Endothelial cell of umbilical vein (primary cell): ENCODE results near the gene HINT2. TPM values are rescaled to one million over a fixed set of nuclear protein-coding genes. Genes with fewer than 3 reads are reported as not detected.

Experiments
- BruUV-seq: library from RNA; stranded (reverse); fragments of 400-500 nt; replicated peaks from 2 replicates; lab custom pipeline; 2021; lab: Mats Ljungman, UMichigan
- CTCF ChIA-PET: fragments of 300-600, 350-600 bp; sonication (Branson Sonifier 250); formaldehyde crosslinking; loops from one replicate; lab custom pipeline; 2021; ENCODE audit warnings: antibody characterized with exemption, inconsistent platforms; lab: Charles Lee
- POLR2A ChIA-PET: fragments of 300-600, 350-600 bp; sonication (Branson Sonifier 250); formaldehyde crosslinking; loops from one replicate; lab custom pipeline; 2021; ENCODE audit warnings: antibody characterized with exemption, inconsistent platforms; lab: Charles Lee
- DNase-seq: peaks from one replicate; pipeline ENCODE4 v3.0.0-alpha.2; 2011; ENCODE audit warnings: low read depth, low spot score
- FAIRE-seq: peaks from 2 replicates; lab custom pipeline; 2011; peaks lifted over from hg19 to GRCh38; lab: Jason Lieb, UNC
- H2AFZ ChIP-seq: 2 replicates; pipeline ENCODE4 v1.6.0; 2012; ENCODE audit warnings: low read depth, low read length, control low read depth, inconsistent platforms
- H3K27ac ChIP-seq: 2 replicates; pipeline ENCODE4 v1.5.1; 2011; ENCODE audit warnings: low read depth, mild to moderate bottlenecking, control low read depth, low read length, moderate library complexity; ENCODE audit not compliant: insufficient read depth
- H3K27me3 ChIP-seq, 2 experiments: 2 replicates each; pipeline versions ENCODE4 v1.6.0 to v1.6.1; 2011; ENCODE audit warnings: low read length in 2 of 2, mixed read lengths in 1 of 2; ENCODE audit not compliant: control insufficient read depth in 2 of 2, insufficient read depth in 2 of 2
- H3K36me3 ChIP-seq, 2 experiments: 2 replicates in 1 of 2; 3 replicates in 1 of 2; pipeline ENCODE4 v1.5.1; 2011; ENCODE audit warnings: low read length in 2 of 2, mild to moderate bottlenecking in 1 of 2, moderate library complexity in 1 of 2; ENCODE audit not compliant: control insufficient read depth in 2 of 2, insufficient read depth in 2 of 2; ENCODE audit errors: extremely low read depth in 1 of 2
- H3K4me1 ChIP-seq: 3 replicates; pipeline ENCODE4 v1.5.1; 2011; ENCODE audit warnings: mild to moderate bottlenecking, low read length; ENCODE audit not compliant: control insufficient read depth, insufficient read depth; ENCODE audit errors: extremely low read depth
- H3K4me2 ChIP-seq: 2 replicates; pipeline ENCODE4 v1.6.1; 2011; ENCODE audit warnings: low read length, control low read depth, mixed read lengths; ENCODE audit not compliant: insufficient read depth
- H3K4me3 ChIP-seq, 3 experiments: fragments of 200-600 bp in 1 of 3; sonication (generic), shearing (Covaris generic) in 1 of 3; replicated peaks in 1 of 3; 2 replicates each; pipeline ENCODE4 v1.5.1; 2011 to 2016; ENCODE audit warnings: control low read depth in 3 of 3, low read length in 3 of 3, mild to moderate bottlenecking in 2 of 3, inconsistent platforms in 1 of 3, low read depth in 1 of 3, moderate library complexity in 1 of 3; ENCODE audit not compliant: insufficient read depth in 1 of 3
- H3K79me2 ChIP-seq: 2 replicates; pipeline ENCODE4 v1.6.0; 2012; ENCODE audit warnings: low read length, inconsistent platforms; ENCODE audit not compliant: control insufficient read depth, insufficient read depth
- H3K9ac ChIP-seq: replicated peaks from 2 replicates; pipeline ENCODE3; 2011; ENCODE audit warnings: low read length, control low read depth; ENCODE audit not compliant: insufficient read depth; ENCODE audit errors: extremely low read depth
- H3K9me1 ChIP-seq: replicated peaks from 3 replicates; pipeline ENCODE4 v1.6.0; 2011; ENCODE audit warnings: mild to moderate bottlenecking, low read length; ENCODE audit not compliant: control insufficient read depth, insufficient read depth; ENCODE audit errors: extremely low read depth
- H3K9me3 ChIP-seq: replicated peaks from 2 replicates; pipeline ENCODE4 v1.5.1; 2012; ENCODE audit warnings: low read length, inconsistent platforms; ENCODE audit not compliant: control insufficient read depth, insufficient read depth
- H4K20me1 ChIP-seq: replicated peaks from 2 replicates; pipeline ENCODE3; 2011; ENCODE audit warnings: mild to moderate bottlenecking, low read length; ENCODE audit not compliant: control insufficient read depth, insufficient read depth; ENCODE audit errors: extremely low read depth
- FOS ChIP-seq: IDR thresholded peaks from 2 replicates; pipeline ENCODE4 v1.6.1; 2011; ENCODE audit warnings: mild to moderate bottlenecking, low read length, moderate library complexity, borderline replicate concordance; ENCODE audit not compliant: insufficient read depth
- GATA2 ChIP-seq: IDR thresholded peaks from 2 replicates; pipeline ENCODE4 v1.7.0; 2011; ENCODE audit warnings: low read depth, mild to moderate bottlenecking, moderate library complexity, mixed read lengths, low read length; ENCODE audit not compliant: insufficient read length, insufficient read depth
- MYC ChIP-seq: IDR thresholded peaks from one replicate; pipeline ENCODE4 v1.6.1; 2011; ENCODE audit warnings: mild to moderate bottlenecking, low read depth, low read length
- POLR2A ChIP-seq: IDR thresholded peaks from 2 replicates; pipeline ENCODE4 v1.6.1; 2012; ENCODE audit warnings: low read depth, mild to moderate bottlenecking, control low read depth, low read length
- POLR2AphosphoS5 ChIP-seq: IDR thresholded peaks from 2 replicates; pipeline ENCODE4 v1.6.1; 2012; ENCODE audit warnings: low read depth, mild to moderate bottlenecking, control low read depth, low read length, moderate library complexity; ENCODE audit not compliant: insufficient read depth
- dilution Hi-C: fragments of 300-500 bp; cut with MboI; formaldehyde crosslinking; loops from one replicate; pipeline ENCODE4 v1.15.0; 2019; ENCODE audit warnings: low sequenced_read_pairs; ENCODE audit not compliant: extremely low pct_ligation_motif_present
- intact Hi-C: fragments of 100-400 bp; cut with micrococcal nuclease; formaldehyde crosslinking; loops from one replicate; pipeline ENCODE4 v1.10.0; 2022
- polyA plus RNA-seq, 4 experiments: library from polyadenylated mRNA; depleted of rRNA in 3 of 4; stranded (reverse) in 3 of 4; unstranded in 1 of 4; fragments of >200 nt; gene quantifications; 2 replicates each; pipeline versions ENCODE4 v1.2.1 to v1.2.3, GENCODE V29; 2011 to 2012; ENCODE audit warnings: missing spikeins in 1 of 4
- total RNA-seq: library from RNA; stranded (reverse); gene quantifications from 2 replicates; pipeline ENCODE4 v1.2.3, GENCODE V29; 2021
- TF ChIP-seq, protein P1 (sequence below), 2 donors: IDR thresholded peaks; 1 replicate in 1 of 2; 2 replicates in 1 of 2; pipeline ENCODE4 v1.5.1; 2011; ENCODE audit warnings: low read length in 2 of 2, mild to moderate bottlenecking in 2 of 2, moderate library complexity in 2 of 2, control low read depth in 1 of 2, inconsistent platforms in 1 of 2, low read depth in 1 of 2; ENCODE audit not compliant: insufficient read depth in 1 of 2; ENCODE audit errors: extremely low read depth in 1 of 2

The HINT2 gene
- total and polyA plus RNA-seq, 2 donors (not counting 3 experiments of a cell fraction or from before 2014, with no cell fraction given): 27.2 to 42.1 TPM

DNA sequence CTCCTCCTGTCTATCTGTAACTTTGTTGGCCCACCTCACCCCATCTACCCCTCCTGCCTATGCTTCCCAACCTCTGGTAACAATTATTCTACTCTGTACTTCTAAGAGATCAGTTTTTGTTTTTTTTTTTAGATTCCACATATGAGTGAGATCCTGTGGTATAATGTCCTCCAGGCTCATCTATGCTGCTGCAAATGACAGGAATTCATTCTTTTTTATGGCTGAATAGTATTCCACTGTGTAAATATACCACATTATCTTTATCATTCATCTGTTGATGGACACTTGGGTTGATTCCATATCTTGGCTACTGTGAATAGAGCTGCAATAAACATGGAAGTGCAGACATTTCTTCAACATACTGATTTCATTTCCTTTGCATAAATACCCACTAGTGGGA lies 31.4 kb downstream of the HINT2 start:
- Histone ChIP-seq H4K20me1 (no peaks in the 10 kb centered on the region), H3K27ac (no peak overlapping the region), H3K9me1 (no peaks in the 10 kb centered on the region), H3K9me3 (no peaks in the 10 kb centered on the region), H3K4me1 (peaks cover 2% of the 10 kb centered on the region), H3K9ac (no peak overlapping the region), H3K4me2 (no peak overlapping the region), H3K79me2 (no peaks in the 10 kb centered on the region), H3K4me3 (no peak overlapping the region), H2AFZ (no peak overlapping the region), H3K27me3 (no peaks in the 10 kb centered on the region), H3K36me3 (no peaks in the 10 kb centered on the region)
- BruUV-seq: no TSS peak
- CTCF ChIA-PET: interaction anchor here (0.8 to 3.5 kb wide), 7 partner anchors 11 to 99 kb away, joined by 3 to 11 read pairs (median 4); no protein-coding TSS in a partner anchor
- DNase-seq: no peak
- dilution Hi-C loops (no loop called here), intact Hi-C loops (no loop called here)
- no peak for FAIRE-seq
- TF ChIP-seq, protein P1, sequence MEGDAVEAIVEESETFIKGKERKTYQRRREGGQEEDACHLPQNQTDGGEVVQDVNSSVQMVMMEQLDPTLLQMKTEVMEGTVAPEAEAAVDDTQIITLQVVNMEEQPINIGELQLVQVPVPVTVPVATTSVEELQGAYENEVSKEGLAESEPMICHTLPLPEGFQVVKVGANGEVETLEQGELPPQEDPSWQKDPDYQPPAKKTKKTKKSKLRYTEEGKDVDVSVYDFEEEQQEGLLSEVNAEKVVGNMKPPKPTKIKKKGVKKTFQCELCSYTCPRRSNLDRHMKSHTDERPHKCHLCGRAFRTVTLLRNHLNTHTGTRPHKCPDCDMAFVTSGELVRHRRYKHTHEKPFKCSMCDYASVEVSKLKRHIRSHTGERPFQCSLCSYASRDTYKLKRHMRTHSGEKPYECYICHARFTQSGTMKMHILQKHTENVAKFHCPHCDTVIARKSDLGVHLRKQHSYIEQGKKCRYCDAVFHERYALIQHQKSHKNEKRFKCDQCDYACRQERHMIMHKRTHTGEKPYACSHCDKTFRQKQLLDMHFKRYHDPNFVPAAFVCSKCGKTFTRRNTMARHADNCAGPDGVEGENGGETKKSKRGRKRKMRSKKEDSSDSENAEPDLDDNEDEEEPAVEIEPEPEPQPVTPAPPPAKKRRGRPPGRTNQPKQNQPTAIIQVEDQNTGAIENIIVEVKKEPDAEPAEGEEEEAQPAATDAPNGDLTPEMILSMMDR (IDR thresholded peaks at IDR 0.05; ENCODE audit: extremely low read depth in 1 of 2, insufficient read depth in 1 of 2, low read depth in 1 of 2, low read length in 2 of 2): no peak
- TF ChIP-seq FOS (no peak), POLR2A (no peak)
- POLR2A ChIA-PET: no interaction called here

DNA sequence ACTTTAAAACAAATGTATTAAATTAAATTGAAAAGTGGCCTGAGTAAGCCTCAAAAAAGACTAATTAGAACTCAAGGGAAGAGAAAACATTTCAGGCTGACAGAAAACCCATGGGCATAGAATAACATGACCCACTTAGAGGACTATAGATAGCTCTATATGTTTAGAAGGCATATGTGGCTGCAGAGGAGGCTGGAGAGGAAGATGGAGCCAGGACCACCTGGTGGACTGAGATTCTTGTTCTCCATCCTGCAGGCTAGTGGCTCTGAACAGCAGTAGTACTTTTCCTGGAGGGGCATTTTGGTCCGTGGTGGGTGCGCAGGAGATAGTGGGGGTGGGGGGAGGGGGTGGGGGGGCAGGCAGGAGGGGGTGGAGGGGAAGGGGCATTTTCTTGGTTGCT lies 33.8 kb downstream of the HINT2 start:
- Histone ChIP-seq H3K4me2 (no peak overlapping the region), H3K9me3 (no peaks in the 10 kb centered on the region), H3K9me1 (no peaks in the 10 kb centered on the region), H3K4me1 (peaks cover 1% of the 10 kb centered on the region), H3K27me3 (no peaks in the 10 kb centered on the region), H3K27ac (no peak overlapping the region), H3K9ac (no peak overlapping the region), H3K36me3 (no peaks in the 10 kb centered on the region), H3K79me2 (no peaks in the 10 kb centered on the region), H3K4me3 (no peak overlapping the region), H4K20me1 (no peaks in the 10 kb centered on the region), H2AFZ (no peak overlapping the region)
- CTCF ChIA-PET: interaction anchor here (2.3 kb wide), 1 partner anchor 9 kb away, joined by 11 read pairs; no protein-coding TSS in a partner anchor
- intact Hi-C loops: no loop called here
- FAIRE-seq (no peak), DNase-seq (no peak)
- POLR2A ChIA-PET: no interaction called here
- TF ChIP-seq, protein P1 (IDR thresholded peaks at IDR 0.05; ENCODE audit: extremely low read depth in 1 of 2, insufficient read depth in 1 of 2, low read depth in 1 of 2, low read length in 2 of 2): no peak
- TF ChIP-seq POLR2AphosphoS5 (no peak), GATA2 (no peak), MYC (no peak)
- dilution Hi-C loops: no loop called here
- no TSS peak for BruUV-seq
